T-helper 2 cell treated with Interferon-gamma antibody and Interleukin-4, amounts not matched to agents 5 μg/mL and 100 μg/mL, for 36 hours (primary cell): ENCODE measurements around the gene ACER3.
A peak's percentile ranks its signal among the peaks of the same experiment; 100 is the strongest.
"Not testable (repeated sequence)": the region's sequence is repeated elsewhere in the genome, so short reads cannot be mapped to it uniquely, and the experiment has no call there.

Experiments
- DNase-seq: peaks from one replicate; pipeline ENCODE4 v3.0.0; 2021; ENCODE audit warnings: low spot score
- H3K27ac Mint-ChIP-seq: one replicate; pipeline ENCODE4 v1.8.0; 2021; ENCODE audit warnings: mild to moderate bottlenecking, mixed read lengths
- H3K27me3 Mint-ChIP-seq: one replicate; pipeline ENCODE4 v1.8.0; 2021; ENCODE audit warnings: low read depth, mixed read lengths
- H3K36me3 Mint-ChIP-seq: one replicate; pipeline ENCODE4 v1.8.0; 2021; ENCODE audit warnings: low read depth, mixed read lengths
- H3K4me1 Mint-ChIP-seq: one replicate; pipeline ENCODE4 v1.8.0; 2021; ENCODE audit warnings: low read depth, mixed read lengths
- H3K4me3 Mint-ChIP-seq: one replicate; pipeline ENCODE4 v1.8.0; 2022; ENCODE audit warnings: mild to moderate bottlenecking, moderate library complexity, mixed read lengths
- H3K9me3 Mint-ChIP-seq: one replicate; pipeline ENCODE4 v1.8.0; 2021; ENCODE audit warnings: mixed read lengths

ACER3 gene

DNA sequence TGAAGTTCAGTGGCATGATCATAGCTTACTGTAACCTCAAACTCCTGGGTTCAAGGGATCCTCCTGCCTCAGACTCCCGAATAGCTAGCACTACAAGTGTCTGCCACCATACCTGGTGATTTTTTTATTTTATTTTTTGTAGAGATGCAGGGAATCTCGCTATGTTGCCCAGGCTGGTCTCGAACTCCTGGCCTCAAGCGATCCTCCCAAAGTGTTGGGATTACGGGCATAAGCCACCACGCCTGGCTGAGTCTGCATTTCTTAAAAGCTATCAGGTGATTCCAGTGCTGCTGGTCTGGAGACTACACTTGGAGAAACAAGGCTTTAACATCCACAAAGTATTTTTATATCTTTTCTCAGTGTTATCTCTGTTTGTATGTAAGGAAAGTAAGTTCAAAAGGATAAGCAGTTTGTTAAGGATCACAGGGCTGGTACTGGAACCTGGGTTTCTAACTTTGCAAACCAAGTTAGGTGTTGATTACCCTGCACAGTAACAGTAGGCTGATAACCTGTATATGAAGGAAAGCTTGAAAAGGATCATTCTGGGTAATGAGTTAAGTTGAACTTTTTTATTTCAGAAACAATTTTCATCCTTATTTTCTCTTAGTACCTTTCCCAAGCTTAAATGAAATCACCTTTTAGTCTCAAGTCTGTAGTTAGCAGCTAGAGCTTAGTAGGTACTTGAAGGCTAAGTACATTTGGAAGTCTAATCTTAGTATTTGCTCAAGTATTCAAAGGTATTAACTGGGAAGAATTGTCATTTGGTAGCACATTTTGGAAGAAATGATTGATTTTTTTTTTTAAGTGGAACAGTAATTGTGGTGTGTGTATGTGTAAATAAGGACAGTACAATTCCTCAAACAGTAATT is 12.5 kb downstream of the ACER3 start:
- Mint-ChIP-seq H3K27me3 (no peaks in the 10 kb centered on the region), H3K36me3 (peaks cover 9% of the 10 kb centered on the region), H3K27ac (no peak overlapping the region), H3K4me3 (no peak overlapping the region), H3K4me1 (peaks cover 19% of the 10 kb centered on the region), H3K9me3 (no peaks in the 10 kb centered on the region)
- DNase-seq, result no peak

- Mint-ChIP-seq H3K27me3 (no peaks in the 10 kb centered on the region), H3K27ac (no peak overlapping the region)
These were observed 17.3 kb downstream of the ACER3 start for GRCh38 chr11:76878014-76878413.

DNA sequence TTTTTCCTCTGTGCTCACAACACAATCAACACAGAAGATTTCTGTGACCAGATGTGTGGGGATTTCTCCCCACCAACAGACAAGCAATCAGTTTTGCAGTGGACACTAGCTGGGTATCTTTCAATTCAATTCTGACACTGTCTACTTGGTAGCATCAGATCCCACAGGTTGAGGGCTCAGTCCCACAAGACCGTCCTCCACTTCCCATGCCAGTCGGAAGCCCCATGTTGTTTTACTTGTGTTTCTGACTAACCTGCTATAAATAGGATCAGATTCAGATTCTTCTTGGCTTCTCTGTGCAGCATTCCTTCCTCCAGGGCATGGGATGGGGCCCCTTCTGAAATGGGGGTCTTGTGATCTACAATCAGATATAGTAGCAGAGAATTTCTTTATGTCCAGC is 19.6 kb downstream of the ACER3 start:
- H3K9me3 Mint-ChIP-seq, result no peaks in the 10 kb centered on the region
- DNase-seq, result no peak
- H3K4me1 Mint-ChIP-seq, result peaks cover 19% of the 10 kb centered on the region
- no peaks in the 10 kb centered on the region for H3K27me3 Mint-ChIP-seq
- no peak overlapping the region for H3K27ac Mint-ChIP-seq
- peaks cover 2% of the 10 kb centered on the region for H3K36me3 Mint-ChIP-seq
- no peak overlapping the region for H3K4me3 Mint-ChIP-seq

More at GRCh38 chr11:76878014-76878413, 17.3 kb downstream of the ACER3 start:
- H3K36me3 Mint-ChIP-seq, result peaks cover 2% of the 10 kb centered on the region
- H3K4me1 Mint-ChIP-seq, result peaks cover 19% of the 10 kb centered on the region
- DNase-seq, result no peak
- no peaks in the 10 kb centered on the region for H3K9me3 Mint-ChIP-seq
- no peak overlapping the region for H3K4me3 Mint-ChIP-seq

DNA sequence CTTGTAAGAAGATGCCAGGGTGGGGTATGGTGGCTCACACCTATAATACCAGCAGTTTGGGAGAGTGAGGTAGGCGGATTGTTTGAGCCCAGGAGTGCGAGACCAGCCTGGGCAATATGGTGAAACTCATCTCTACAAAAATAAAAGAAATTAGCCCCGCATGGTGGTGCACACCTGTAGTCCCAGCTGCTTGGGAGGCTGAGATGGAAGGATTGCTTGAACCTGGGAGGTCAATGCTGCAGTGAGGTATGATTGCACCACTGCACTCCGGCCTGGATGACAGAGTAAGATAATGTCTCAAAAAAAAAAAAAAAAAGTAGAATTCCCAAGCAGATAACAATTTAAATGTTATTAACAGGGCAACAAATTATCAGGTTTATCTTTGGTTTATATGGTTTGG is 20.2 kb downstream of the ACER3 start:
- Mint-ChIP-seq H3K9me3 (no peaks in the 10 kb centered on the region), H3K36me3 (peaks cover 2% of the 10 kb centered on the region), H3K27me3 (no peaks in the 10 kb centered on the region), H3K4me1 (peaks cover 23% of the 10 kb centered on the region), H3K27ac (no peak overlapping the region), H3K4me3 (no peak overlapping the region)
- no peak for DNase-seq

DNA sequence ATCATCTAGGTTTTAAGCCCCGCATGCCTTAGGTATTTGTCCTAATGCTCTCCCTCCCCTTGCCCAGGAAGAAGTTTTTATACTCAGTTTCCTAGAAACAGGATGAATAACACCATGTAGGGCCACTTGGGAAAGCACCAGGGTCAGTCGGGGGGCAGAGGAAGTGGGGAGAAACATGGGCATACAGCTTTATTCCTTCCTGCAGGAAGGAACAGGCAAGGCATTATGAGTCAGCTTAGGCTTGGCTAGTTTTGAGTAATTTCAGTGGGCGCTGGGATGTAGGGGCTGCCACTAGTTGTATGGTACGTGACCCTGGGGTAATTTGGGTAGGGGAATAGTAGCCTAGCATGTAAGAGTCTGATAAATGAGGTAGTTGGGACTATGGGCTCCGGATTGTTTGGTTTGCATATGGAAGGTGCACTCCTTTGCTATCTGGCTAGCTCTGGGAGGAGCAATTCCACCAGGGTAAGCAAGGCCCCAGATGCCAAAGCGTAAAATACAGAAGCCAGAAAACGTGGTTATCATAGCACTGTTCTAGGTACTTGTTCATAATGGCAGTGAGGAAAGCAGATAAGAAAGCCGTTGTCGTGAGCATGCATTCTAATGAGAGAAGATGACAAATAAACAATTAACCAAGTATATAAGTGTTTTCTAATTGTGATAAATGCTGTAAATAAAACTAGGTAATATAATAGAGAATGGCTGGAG is 24.8 kb downstream of the ACER3 start:
- Mint-ChIP-seq H3K9me3 (no peaks in the 10 kb centered on the region), H3K36me3 (peaks cover 1% of the 10 kb centered on the region), H3K4me1 (peaks cover 17% of the 10 kb centered on the region), H3K27ac (no peak overlapping the region), H3K27me3 (no peaks in the 10 kb centered on the region), H3K4me3 (no peak overlapping the region)
- DNase-seq, result peak; percentile 7

DNA sequence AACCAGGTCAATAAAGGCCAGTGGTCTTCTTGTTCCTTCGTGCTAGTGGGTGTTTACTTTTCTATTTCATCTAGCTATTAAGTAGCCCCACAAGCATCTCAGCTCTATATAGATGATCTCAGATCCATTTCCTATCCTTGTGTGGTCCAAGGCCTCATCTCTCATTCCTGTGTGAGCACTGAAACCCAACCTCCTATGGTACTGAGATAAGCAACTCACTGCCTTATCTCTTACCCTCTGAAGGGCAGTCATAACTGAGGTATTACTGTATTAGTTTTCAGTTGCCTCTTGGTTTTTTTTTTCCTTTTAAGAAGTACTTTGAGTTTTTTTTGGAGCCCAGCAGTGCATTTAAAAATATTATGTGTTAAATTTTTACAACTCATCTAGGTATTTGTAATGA is 28.3 kb downstream of the ACER3 start:
- no peaks in the 10 kb centered on the region for H3K27me3 Mint-ChIP-seq
- peaks cover 1% of the 10 kb centered on the region for H3K36me3 Mint-ChIP-seq
- H3K4me1 Mint-ChIP-seq, result peaks cover 18% of the 10 kb centered on the region

GRCh38 chr11:76889411-76889975 is 28.8 kb downstream of the ACER3 start:
- Mint-ChIP-seq H3K27me3 (no peaks in the 10 kb centered on the region), H3K4me3 (no peak overlapping the region), H3K36me3 (peaks cover 1% of the 10 kb centered on the region)

More for the DNA sequence above, 28.3 kb downstream of the ACER3 start:
- no peak for DNase-seq
- Mint-ChIP-seq H3K9me3 (no peaks in the 10 kb centered on the region), H3K27ac (no peak overlapping the region), H3K4me3 (no peak overlapping the region)

DNA sequence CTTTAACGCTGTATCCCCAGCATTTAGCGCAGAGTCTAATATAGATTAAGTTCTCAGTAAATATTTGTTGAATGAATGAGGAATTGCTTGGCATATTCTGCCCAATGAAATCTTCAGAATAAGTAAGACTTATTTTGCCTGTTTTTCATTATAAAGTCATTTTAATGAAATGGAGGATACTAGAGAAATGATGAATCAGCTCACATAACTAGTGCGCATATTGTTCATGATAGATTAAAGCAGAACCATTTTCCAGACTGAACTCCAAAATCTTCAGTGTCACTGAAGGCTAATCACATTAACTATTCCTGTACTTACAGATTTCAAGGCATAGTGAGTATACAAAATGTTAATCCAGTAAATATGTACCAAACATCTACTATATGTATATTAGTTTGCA is 29.6 kb downstream of the ACER3 start:
- Mint-ChIP-seq H3K4me1 (peaks cover 15% of the 10 kb centered on the region), H3K9me3 (no peaks in the 10 kb centered on the region), H3K36me3 (peaks cover 1% of the 10 kb centered on the region), H3K27me3 (no peaks in the 10 kb centered on the region), H3K4me3 (no peak overlapping the region), H3K27ac (no peak overlapping the region)
- no peak for DNase-seq

More at GRCh38 chr11:76889411-76889975, 28.8 kb downstream of the ACER3 start:
- no peaks in the 10 kb centered on the region for H3K9me3 Mint-ChIP-seq
- H3K4me1 Mint-ChIP-seq, result peaks cover 17% of the 10 kb centered on the region
- no peak overlapping the region for H3K27ac Mint-ChIP-seq
- DNase-seq, result no peak

DNA sequence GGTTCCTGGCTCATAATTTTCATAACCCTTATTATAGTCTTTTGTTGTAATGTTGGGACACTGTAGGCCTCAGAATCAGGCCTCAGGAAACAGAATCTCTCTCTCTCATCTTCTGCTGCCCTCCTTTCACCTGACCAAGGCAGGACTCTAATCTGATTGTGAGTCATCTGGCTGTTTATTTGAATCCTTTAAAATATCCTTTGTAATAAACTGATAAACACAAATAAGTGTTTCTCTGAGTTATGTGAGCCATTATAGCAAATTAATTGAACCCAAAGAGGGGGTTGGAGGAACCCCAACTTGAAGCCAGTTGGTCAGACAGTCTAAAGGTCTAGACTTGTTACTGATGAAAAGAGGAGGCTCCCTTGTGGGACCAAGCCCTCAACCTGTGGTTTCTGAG is 30.6 kb downstream of the ACER3 start:
- H3K27ac Mint-ChIP-seq, result no peak overlapping the region
- no peak overlapping the region for H3K4me3 Mint-ChIP-seq
- peaks cover 11% of the 10 kb centered on the region for H3K4me1 Mint-ChIP-seq
- peaks cover 1% of the 10 kb centered on the region for H3K36me3 Mint-ChIP-seq
- H3K9me3 Mint-ChIP-seq, result no peaks in the 10 kb centered on the region
- no peaks in the 10 kb centered on the region for H3K27me3 Mint-ChIP-seq
- no peak for DNase-seq

- no peak overlapping the region for H3K27ac Mint-ChIP-seq
- H3K36me3 Mint-ChIP-seq, result peaks cover 1% of the 10 kb centered on the region
- no peak overlapping the region for H3K4me3 Mint-ChIP-seq
- H3K9me3 Mint-ChIP-seq, result no peaks in the 10 kb centered on the region
- no peak for DNase-seq
- no peaks in the 10 kb centered on the region for H3K27me3 Mint-ChIP-seq
- peaks cover 11% of the 10 kb centered on the region for H3K4me1 Mint-ChIP-seq
These were observed 31.1 kb downstream of the ACER3 start for GRCh38 chr11:76891793-76892192.

DNA sequence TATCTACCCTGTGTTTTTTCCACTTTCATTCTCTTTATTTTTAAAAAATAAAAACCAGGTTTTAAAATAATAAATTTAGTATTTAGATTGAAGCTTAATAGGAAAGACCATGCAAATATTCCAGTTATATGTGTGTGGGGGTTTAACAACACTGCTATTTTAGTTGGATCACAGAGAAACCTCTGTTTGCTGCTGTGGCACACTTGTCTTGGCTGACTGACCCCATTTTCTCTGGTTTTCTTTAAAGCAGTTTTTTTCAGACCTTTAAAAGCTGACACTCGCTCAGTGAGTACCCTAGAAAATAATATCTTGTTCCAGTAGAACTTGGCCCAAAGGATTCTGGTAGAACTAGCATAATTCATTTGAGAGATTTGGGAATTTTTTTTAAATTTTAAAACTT is 31.6 kb downstream of the ACER3 start:
- Mint-ChIP-seq H3K9me3 (no peaks in the 10 kb centered on the region), H3K27me3 (no peaks in the 10 kb centered on the region), H3K27ac (no peak overlapping the region), H3K4me1 (peaks cover 11% of the 10 kb centered on the region), H3K4me3 (no peak overlapping the region), H3K36me3 (no peaks in the 10 kb centered on the region)
- DNase-seq, result no peak

- H3K27me3 Mint-ChIP-seq, result no peaks in the 10 kb centered on the region
- H3K4me1 Mint-ChIP-seq, result peaks cover 2% of the 10 kb centered on the region
- no peaks in the 10 kb centered on the region for H3K9me3 Mint-ChIP-seq
These were observed 36.5 kb downstream of the ACER3 start for GRCh38 chr11:76897233-76897632.

DNA sequence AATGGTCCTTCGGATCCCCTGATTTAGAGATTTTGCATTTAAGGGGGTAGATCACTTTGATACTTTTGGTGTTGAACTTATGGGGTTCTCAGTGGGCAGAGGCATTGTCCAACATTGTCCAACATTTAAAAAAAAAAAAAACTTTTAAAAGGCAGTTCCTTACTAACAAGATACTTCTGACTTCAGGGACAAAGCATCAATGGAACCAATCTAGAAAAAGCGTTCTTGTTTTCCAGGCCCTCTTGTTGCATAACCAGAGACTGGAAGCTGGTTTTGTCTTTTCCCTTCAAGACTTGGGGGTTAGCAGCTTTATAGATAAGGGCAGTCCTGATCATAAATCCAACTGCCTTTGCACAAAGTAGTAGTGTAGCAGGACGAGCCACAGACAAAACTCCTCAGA is 40.4 kb downstream of the ACER3 start:
- peaks cover 3% of the 10 kb centered on the region for H3K4me1 Mint-ChIP-seq
- peaks cover 3% of the 10 kb centered on the region for H3K36me3 Mint-ChIP-seq
- H3K4me3 Mint-ChIP-seq, result no peak overlapping the region
- H3K27me3 Mint-ChIP-seq, result no peaks in the 10 kb centered on the region
- no peak for DNase-seq
- no peaks in the 10 kb centered on the region for H3K9me3 Mint-ChIP-seq
- no peak overlapping the region for H3K27ac Mint-ChIP-seq

More at GRCh38 chr11:76897233-76897632, 36.5 kb downstream of the ACER3 start:
- H3K4me3 Mint-ChIP-seq, result no peak overlapping the region
- H3K36me3 Mint-ChIP-seq, result no peaks in the 10 kb centered on the region
- H3K27ac Mint-ChIP-seq, result no peak overlapping the region
- no peak for DNase-seq

GRCh38 chr11:76901622-76902021 is 40.9 kb downstream of the ACER3 start:
- not testable (repeated sequence) for H3K9me3 Mint-ChIP-seq, H3K4me1 Mint-ChIP-seq

More at GRCh38 chr11:76901622-76902021, 40.9 kb downstream of the ACER3 start:
- H3K4me3 Mint-ChIP-seq, H3K27me3 Mint-ChIP-seq, H3K27ac Mint-ChIP-seq, H3K36me3 Mint-ChIP-seq, DNase-seq: not testable (repeated sequence)
